Trophoblast cell (in vitro differentiated cells and primary cell): ENCODE results near the gene FOXF1.

Experiments
- DNase-seq, 2 donors: peaks; one replicate each; pipeline ENCODE4 v3.0.0-alpha.2; 2016
- H2AFZ ChIP-seq: 2 replicates; pipeline ENCODE4 v1.6.1; 2013; ENCODE audit warnings: low read length, moderate library complexity, mild to moderate bottlenecking; ENCODE audit not compliant: insufficient read depth, poor library complexity
- H2AK5ac ChIP-seq: 2 replicates; pipeline ENCODE4 v1.6.1; 2013; ENCODE audit warnings: mild to moderate bottlenecking, low read length
- H2BK120ac ChIP-seq: 2 replicates; pipeline ENCODE4 v1.6.1; 2013; ENCODE audit warnings: low read length, mild to moderate bottlenecking, moderate library complexity; ENCODE audit not compliant: insufficient read depth, poor library complexity
- H2BK12ac ChIP-seq: 2 replicates; pipeline ENCODE4 v1.6.1; 2013; ENCODE audit warnings: mild to moderate bottlenecking, low read length, moderate library complexity
- H2BK5ac ChIP-seq: 2 replicates; pipeline ENCODE4 v1.6.1; 2013; ENCODE audit warnings: low read length, low read depth, moderate library complexity, mild to moderate bottlenecking; ENCODE audit not compliant: poor library complexity
- H3K14ac ChIP-seq: 2 replicates; pipeline ENCODE4 v1.6.1; 2013; ENCODE audit warnings: mild to moderate bottlenecking, low read length
- H3K18ac ChIP-seq: 2 replicates; pipeline ENCODE4 v1.6.1; 2013; ENCODE audit warnings: mild to moderate bottlenecking, low read length
- H3K23ac ChIP-seq: 2 replicates; pipeline ENCODE4 v1.6.1; 2013; ENCODE audit warnings: low read length
- H3K27ac ChIP-seq: 2 replicates; pipeline ENCODE4 v1.5.1; 2013; ENCODE audit warnings: low read depth, mild to moderate bottlenecking, inconsistent platforms, low read length, moderate library complexity
- H3K27me3 ChIP-seq: 2 replicates; pipeline ENCODE4 v1.6.1; 2013; ENCODE audit warnings: inconsistent platforms, mild to moderate bottlenecking, low read length, moderate library complexity; ENCODE audit not compliant: insufficient read depth
- H3K36me3 ChIP-seq, 2 experiments: 1 replicate in 1 of 2; 2 replicates in 1 of 2; pipeline ENCODE4 v1.6.1; 2013; ENCODE audit warnings: low read length in 2 of 2, mild to moderate bottlenecking in 2 of 2, moderate library complexity in 1 of 2; ENCODE audit not compliant: insufficient read depth in 2 of 2, control insufficient read depth in 1 of 2
- H3K4ac ChIP-seq: 2 replicates; pipeline ENCODE4 v1.6.1; 2013; ENCODE audit warnings: low read depth, mild to moderate bottlenecking, low read length, moderate library complexity
- H3K4me1 ChIP-seq, 2 experiments: 1 replicate in 1 of 2; 2 replicates in 1 of 2; pipeline ENCODE4 v1.6.1; 2013; ENCODE audit warnings: low read length in 2 of 2, mild to moderate bottlenecking in 2 of 2, moderate library complexity in 1 of 2; ENCODE audit not compliant: insufficient read depth in 2 of 2, control insufficient read depth in 1 of 2
- H3K4me2 ChIP-seq: 2 replicates; pipeline ENCODE4 v1.6.1; 2013; ENCODE audit warnings: inconsistent platforms, mild to moderate bottlenecking, low read length, moderate library complexity
- H3K4me3 ChIP-seq: 2 replicates; pipeline ENCODE4 v1.5.1; 2013; ENCODE audit warnings: mild to moderate bottlenecking, low read depth, low read length, inconsistent platforms
- H3K79me1 ChIP-seq: one replicate; pipeline ENCODE4 v1.6.1; 2013; ENCODE audit warnings: low read length
- H3K79me2 ChIP-seq: 2 replicates; pipeline ENCODE4 v1.6.1; 2013; ENCODE audit warnings: low read length, mild to moderate bottlenecking; ENCODE audit not compliant: control insufficient read depth, insufficient read depth, poor library complexity
- H3K9ac ChIP-seq: 2 replicates; pipeline ENCODE4 v1.6.1; 2013; ENCODE audit warnings: mild to moderate bottlenecking, low read length
- H3K9me3 ChIP-seq: 2 replicates; pipeline ENCODE4 v1.6.1; 2013; ENCODE audit warnings: low read depth, mild to moderate bottlenecking, control low read depth, inconsistent platforms, low read length; ENCODE audit not compliant: insufficient read depth
- H4K12ac ChIP-seq: 2 replicates; pipeline ENCODE4 v1.6.1; 2013; ENCODE audit warnings: low read depth, mild to moderate bottlenecking, low read length, moderate library complexity
- H4K8ac ChIP-seq: 2 replicates; pipeline ENCODE4 v1.6.1; 2013; ENCODE audit warnings: low read depth, mild to moderate bottlenecking, low read length, moderate library complexity
- H4K91ac ChIP-seq: one replicate; pipeline ENCODE4 v1.6.1; 2013; ENCODE audit warnings: low read depth, mild to moderate bottlenecking, low read length, moderate library complexity
- WGBS: extraction: QIAGEN DNeasy Blood & Tissue Kit; methylation state at CpG from one replicate; pipeline ENCODE4 v1.1.7; 2013; ENCODE audit warnings: missing lambda C conversion rate; ENCODE audit not compliant: insufficient read length, insufficient coverage; ENCODE audit errors: extremely low coverage; 5-methylcytosine and 5-hydroxymethylcytosine counted together

FOXF1 gene

GRCh38 chr16:86547286-86547685 lies 37.0 kb downstream of the FOXF1 start:
- H4K8ac ChIP-seq, result no peak overlapping the region
- no peak overlapping the region for H2BK120ac ChIP-seq
- no peak overlapping the region for H3K4me3 ChIP-seq
- no peak overlapping the region for H2AFZ ChIP-seq
- H3K14ac ChIP-seq, result no peak overlapping the region
- H3K4me2 ChIP-seq, result no peak overlapping the region
- peaks cover 0 to 3% of the 10 kb centered on the region in 2 experiments for H3K4me1 ChIP-seq
- H3K9me3 ChIP-seq, result no peaks in the 10 kb centered on the region
- H3K9ac ChIP-seq, result no peak overlapping the region
- H3K23ac ChIP-seq, result no peak overlapping the region
- no peak overlapping the region for H3K18ac ChIP-seq
- no CpG with 5 or more reads among the region's 11 CpGs for WGBS
- H3K27me3 ChIP-seq, result no peaks in the 10 kb centered on the region
- H3K4ac ChIP-seq, result no peak overlapping the region
- no peak overlapping the region for H4K91ac ChIP-seq
- no peaks in the 10 kb centered on the region for H3K79me1 ChIP-seq
- H3K36me3 ChIP-seq, result peaks cover 18 to 39% of the 10 kb centered on the region in 2 experiments
- no peak overlapping the region for H4K12ac ChIP-seq
- H2BK12ac ChIP-seq, result no peak overlapping the region
- no peak for DNase-seq
- no peak overlapping the region for H2BK5ac ChIP-seq
- no peaks in the 10 kb centered on the region for H3K79me2 ChIP-seq
- no peak overlapping the region for H3K27ac ChIP-seq
- H2AK5ac ChIP-seq, result no peak overlapping the region

DNA sequence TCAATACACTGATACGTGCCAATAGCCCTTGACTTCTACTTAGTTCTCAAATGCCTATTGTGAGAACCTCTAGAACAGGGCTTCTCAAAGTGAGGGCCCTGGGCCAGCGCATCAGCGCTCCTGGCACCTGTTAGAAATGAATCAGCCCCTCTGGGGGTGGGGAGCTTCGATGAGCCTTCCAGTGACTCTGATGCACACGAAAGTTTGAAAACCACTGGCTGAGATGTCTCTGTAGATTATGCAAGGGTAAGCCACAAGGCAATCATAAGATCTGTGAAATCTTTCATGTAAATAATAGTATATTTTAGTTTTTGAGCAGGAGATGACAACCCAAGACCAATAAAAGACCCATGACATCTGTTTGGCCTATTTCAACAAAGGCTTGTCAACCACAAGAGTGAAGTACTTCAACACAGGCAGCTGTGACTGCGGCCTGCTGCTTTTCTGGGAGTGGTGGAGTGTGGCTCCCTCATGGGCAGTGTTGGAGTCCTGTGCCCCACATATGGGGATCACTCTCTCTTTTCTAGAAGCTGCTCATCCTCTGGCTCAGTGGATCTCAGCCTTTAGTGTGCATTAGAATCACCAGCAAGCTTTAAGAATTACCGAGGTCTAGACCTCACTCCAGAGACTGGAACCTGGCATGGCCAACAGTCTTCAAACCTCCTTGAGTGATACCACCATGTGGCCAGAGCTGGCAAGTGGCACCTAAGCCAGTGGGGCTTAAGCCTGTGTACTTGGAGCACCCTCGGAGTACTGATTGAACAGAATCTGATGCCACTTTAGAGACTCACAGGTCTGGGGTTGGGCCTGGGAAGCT lies 39.0 kb downstream of the FOXF1 start:
- no peak overlapping the region for H2AK5ac ChIP-seq
- WGBS, result no CpG with 5 or more reads among the region's 8 CpGs
- no peak overlapping the region for H4K91ac ChIP-seq
- no peak overlapping the region for H2BK5ac ChIP-seq
- no peak overlapping the region for H4K8ac ChIP-seq
- H3K14ac ChIP-seq, result no peak overlapping the region
- H3K79me2 ChIP-seq, result no peaks in the 10 kb centered on the region
- H3K9ac ChIP-seq, result no peak overlapping the region
- H3K4ac ChIP-seq, result no peak overlapping the region
- no peak overlapping the region for H4K12ac ChIP-seq
- H3K23ac ChIP-seq, result no peak overlapping the region
- H2BK12ac ChIP-seq, result no peak overlapping the region
- H3K18ac ChIP-seq, result no peak overlapping the region
- H3K27ac ChIP-seq, result no peak overlapping the region
- H3K79me1 ChIP-seq, result no peaks in the 10 kb centered on the region
- H2BK120ac ChIP-seq, result no peak overlapping the region
- H3K4me3 ChIP-seq, result no peak overlapping the region
- H3K4me2 ChIP-seq, result no peak overlapping the region
- H3K27me3 ChIP-seq, result no peaks in the 10 kb centered on the region
- H3K36me3 ChIP-seq, result peaks cover 14 to 35% of the 10 kb centered on the region in 2 experiments
- no peaks in the 10 kb centered on the region for H3K9me3 ChIP-seq
- H2AFZ ChIP-seq, result no peak overlapping the region
- peaks cover 0 to 3% of the 10 kb centered on the region in 2 experiments for H3K4me1 ChIP-seq
- no peak for DNase-seq

DNA sequence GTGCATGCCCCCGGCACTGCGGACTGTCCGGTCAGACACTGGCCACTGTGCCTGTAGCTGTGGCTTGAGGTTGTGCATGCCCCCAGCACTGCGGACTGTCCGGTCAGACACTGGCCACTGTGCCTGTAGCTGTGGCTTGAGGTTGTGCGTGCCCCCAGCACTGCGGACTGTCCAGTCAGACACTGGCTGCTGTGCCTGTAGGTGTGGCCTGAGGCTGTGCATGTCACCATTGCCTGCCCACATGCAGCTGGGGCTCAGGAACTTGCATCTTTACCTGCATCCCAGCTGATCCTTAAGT lies 39.5 kb downstream of the FOXF1 start:
- Histone ChIP-seq H3K36me3 (peaks cover 14 to 35% of the 10 kb centered on the region in 2 experiments), H3K9ac (no peak overlapping the region), H3K27ac (no peak overlapping the region), H2AFZ (no peak overlapping the region), H2BK12ac (no peak overlapping the region), H2AK5ac (no peak overlapping the region), H3K79me1 (peaks cover 2% of the 10 kb centered on the region), H3K14ac (no peak overlapping the region), H2BK120ac (no peak overlapping the region), H3K4ac (no peak overlapping the region), H4K12ac (no peak overlapping the region), H4K91ac (no peak overlapping the region), H4K8ac (no peak overlapping the region), H3K79me2 (peaks cover 2% of the 10 kb centered on the region), H3K4me3 (no peak overlapping the region), H2BK5ac (no peak overlapping the region), H3K4me1 (peaks cover 0 to 3% of the 10 kb centered on the region in 2 experiments), H3K18ac (no peak overlapping the region), H3K4me2 (no peak overlapping the region), H3K27me3 (no peaks in the 10 kb centered on the region), H3K23ac (no peak overlapping the region), H3K9me3 (no peaks in the 10 kb centered on the region)
- peak; percentile 7 to 21 for DNase-seq
- whole genome bisulfite sequencing, result no CpG with 5 or more reads among the region's 7 CpGs

DNA sequence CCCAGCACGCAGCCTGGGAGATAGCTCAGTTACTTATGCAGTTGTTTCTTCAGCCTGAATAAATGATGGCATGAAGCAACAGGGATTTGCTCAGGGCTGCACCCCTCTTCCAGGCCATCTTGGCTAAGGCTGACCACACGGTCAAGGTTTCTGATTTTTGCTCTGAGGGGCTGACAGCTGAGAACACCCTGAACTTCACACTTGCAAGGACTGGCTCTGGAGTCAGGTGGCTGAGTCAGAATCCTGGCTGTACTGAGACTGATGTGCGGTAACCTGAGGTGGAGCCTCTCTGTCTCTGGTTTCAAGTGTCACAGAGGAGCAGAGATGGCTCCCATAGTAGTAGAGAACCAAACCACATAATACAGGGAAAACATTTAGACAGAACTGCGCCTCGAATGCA lies 40.0 kb downstream of the FOXF1 start:
- Histone ChIP-seq H3K27me3 (no peaks in the 10 kb centered on the region), H3K4ac (no peak overlapping the region), H3K9me3 (no peaks in the 10 kb centered on the region), H3K9ac (no peak overlapping the region), H3K4me2 (no peak overlapping the region), H3K79me2 (peaks cover 3% of the 10 kb centered on the region), H2BK120ac (no peak overlapping the region), H3K18ac (no peak overlapping the region), H2BK5ac (no peak overlapping the region), H3K4me3 (no peak overlapping the region), H4K91ac (no peak overlapping the region), H4K8ac (no peak overlapping the region), H3K23ac (no peak overlapping the region), H3K27ac (no peak overlapping the region), H2AK5ac (no peak overlapping the region), H2AFZ (no peak overlapping the region), H3K36me3 (peaks cover 14 to 35% of the 10 kb centered on the region in 2 experiments), H3K14ac (no peak overlapping the region), H3K79me1 (peaks cover 4% of the 10 kb centered on the region), H2BK12ac (no peak overlapping the region), H3K4me1 (peaks cover 0 to 3% of the 10 kb centered on the region in 2 experiments), H4K12ac (no peak overlapping the region)
- DNase-seq, result no peak
- whole genome bisulfite sequencing, result no CpG with 5 or more reads among the region's 5 CpGs
